8988T (cell line): Measurements from ENCODE around the gene GABRE.
"Not testable (repeated sequence)": the region's sequence is repeated elsewhere in the genome, so short reads cannot be mapped to it uniquely, and the experiment has no call there.

Experiments used
- DNase-seq: peaks from one replicate; pipeline ENCODE4 v3.0.0; 2011

The GABRE gene

DNA sequence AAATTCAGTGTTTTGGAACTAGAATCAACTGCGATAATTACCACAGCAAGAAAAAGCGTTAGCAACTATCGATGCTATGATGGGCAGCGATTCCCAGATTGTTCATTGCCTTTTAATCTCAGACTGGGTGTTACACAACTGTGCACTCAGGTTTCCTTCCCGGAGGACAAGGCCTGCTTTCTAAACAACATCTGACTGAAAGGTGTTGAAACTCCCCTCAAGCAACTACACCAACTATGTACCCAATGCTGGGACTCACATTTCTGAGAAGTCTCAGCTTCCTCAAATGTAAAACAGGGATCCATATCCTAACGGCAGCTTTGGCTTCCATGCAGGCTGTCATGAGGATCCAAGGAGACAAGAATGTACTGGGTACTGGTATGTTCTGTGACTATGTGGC lies 8.2 kb downstream of the GABRE start:
- no peak for DNase-seq

DNA sequence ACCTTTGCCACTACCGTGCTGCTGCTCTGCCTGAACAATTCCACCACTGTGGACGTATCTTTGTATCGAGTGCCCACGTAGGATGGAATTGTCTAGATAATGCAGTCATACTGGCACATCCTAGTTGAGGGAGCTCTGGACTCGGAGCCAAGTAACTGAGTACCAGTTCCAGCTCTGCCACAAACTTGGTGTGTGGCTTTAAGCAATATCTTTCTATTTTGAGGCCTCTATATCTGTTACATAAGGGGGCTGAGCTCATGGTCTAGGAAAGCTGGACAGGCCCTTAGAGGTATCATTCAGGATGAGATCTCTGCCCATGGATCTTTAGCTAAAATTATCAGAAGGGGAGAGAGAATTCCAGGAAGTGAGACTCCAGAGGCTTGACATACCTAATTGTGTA lies 12.4 kb downstream of the GABRE start:
- no peak for DNase-seq

DNA sequence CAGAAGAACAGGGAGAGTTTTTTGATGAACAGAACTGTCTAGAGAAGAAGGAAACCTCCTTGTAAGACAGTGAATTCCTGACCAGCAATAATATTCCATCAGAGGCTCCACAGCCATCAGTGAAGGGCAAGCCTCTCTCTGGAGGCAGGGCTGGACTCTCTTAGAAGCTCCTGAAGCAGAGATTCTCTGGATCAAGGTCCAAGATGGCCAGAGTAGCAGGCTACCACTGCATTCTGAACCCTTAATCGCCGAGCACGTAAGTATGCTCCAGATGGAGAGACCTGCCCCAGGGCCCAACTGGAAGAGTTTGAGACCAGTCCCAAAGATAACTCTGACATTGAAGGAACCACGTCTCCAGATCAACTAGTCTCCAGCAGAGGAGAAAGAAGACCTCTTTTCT lies 16.4 kb downstream of the GABRE start:
- DNase-seq = no peak

DNA sequence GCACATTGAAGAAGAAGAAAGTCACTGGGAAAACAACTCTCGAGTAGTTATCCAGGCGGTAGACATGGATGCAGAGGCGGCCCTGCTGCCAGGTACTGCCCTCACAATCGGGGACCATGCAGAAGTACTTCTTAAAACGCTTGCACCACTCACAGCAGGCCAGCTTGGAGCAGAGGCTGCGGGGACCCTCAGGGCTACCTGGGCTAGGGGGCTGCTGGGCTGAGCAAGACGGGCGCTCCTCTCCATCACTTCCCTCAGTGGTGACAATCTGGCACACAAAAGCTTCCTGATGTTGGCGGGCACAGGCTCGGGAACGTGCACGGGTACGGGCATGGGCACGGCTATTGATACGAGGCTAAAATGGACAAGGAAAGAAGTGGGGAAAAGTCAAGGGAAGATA lies 19.7 kb downstream of the GABRE start:
- DNase-seq = no peak

DNA sequence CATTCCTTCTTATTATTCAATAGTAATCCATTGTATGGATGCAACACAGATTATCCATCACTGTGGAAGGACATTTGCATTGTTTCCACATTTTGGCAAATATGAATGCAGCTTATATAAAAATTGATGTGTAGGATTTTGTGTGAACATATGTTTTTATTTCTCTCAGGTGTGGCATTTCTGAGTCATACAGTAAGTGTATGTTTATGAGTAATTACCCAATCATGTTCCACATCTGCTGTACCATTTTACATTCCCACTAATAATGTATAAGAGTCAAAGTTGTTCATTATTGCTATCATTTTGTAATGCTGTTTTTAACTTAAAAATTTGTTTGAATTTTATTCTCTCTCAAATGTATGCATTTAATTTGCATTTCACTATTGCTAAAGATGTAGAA lies 36.3 kb downstream of the GABRE start:
- no peak for DNase-seq

DNA sequence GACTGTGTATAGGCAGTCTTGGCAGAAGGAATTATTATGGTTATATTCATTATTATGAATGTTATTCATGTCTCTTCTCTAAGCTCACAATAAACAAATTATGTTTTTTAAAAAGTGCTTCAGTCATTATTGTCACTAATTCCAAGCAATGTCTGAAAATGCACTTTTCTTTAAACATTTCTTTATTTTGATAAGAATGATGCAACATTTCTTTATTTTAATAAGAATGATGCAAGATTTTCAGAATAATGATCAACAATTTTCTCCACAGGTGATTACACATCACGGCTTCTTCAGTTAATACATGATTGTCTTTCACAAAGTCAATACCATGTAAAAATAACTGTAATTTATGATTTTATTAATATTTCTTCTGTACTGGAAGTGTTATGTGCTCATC lies 39.1 kb downstream of the GABRE start:
- DNase-seq = no peak

DNA sequence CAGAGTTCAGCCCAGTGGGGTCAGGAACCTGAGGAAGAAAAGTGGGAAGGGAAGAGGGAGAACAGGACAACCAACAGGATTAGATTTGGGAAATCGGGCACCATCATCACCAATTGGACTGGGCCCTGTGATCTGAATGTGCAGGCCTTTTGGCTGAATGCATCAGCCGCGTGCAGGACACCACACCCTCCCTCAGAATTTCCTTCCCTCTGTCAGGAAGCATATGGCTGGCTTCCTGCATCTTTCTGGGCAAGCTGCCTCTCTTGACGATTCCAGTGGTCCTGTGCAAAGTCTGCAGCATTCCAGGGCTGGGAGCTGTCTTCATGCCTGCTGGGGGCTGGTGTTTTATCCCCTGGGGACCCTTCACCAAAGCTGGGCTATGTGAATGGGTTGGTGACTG lies 45.4 kb downstream of the GABRE start:
- no peak for DNase-seq

DNA sequence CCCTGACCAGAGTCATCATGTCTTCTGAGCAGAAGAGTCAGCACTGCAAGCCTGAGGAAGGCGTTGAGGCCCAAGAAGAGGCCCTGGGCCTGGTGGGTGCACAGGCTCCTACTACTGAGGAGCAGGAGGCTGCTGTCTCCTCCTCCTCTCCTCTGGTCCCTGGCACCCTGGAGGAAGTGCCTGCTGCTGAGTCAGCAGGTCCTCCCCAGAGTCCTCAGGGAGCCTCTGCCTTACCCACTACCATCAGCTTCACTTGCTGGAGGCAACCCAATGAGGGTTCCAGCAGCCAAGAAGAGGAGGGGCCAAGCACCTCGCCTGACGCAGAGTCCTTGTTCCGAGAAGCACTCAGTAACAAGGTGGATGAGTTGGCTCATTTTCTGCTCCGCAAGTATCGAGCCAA lies 50.8 kb downstream of the GABRE start:
- no peak for DNase-seq

DNA sequence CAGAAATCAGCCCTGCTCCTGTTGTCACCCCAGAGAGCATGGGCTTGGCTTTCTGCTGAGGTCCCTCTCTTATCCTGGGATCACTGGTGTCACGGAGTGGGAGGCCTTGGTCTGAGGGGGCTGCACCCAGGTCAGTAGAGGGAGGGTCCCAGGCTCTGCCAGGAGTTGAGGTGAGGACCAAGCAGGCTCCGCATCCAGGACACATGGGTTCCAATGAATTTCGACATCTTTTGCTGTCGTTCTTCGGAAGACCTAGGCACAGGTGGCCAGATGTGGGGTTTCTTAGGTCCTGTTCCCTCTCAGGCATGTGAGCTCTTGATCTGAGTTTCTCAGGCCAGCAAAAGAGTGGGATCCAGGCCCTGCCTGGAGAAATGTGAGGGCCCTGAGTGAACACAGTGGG lies 51.8 kb downstream of the GABRE start:
- no peak for DNase-seq

DNA sequence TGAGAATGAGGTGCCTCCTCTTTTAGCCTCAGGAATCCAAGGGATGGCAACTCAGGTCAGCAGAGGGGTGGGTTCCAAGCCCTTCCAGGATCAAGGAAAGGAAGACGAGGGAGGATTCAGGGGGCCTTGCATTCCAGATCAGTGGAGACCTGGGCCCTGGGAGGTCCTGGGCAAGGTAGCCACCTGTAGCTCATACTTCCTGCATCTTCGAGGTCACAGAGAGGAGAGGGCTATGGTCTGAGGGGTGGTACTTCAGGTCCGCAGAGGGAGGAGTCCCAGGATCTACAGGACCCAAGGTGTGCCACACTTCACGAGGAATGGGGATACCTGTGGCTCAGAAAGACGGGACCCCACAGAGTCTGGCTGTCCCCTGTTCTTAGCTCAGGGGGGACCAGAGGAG lies 52.6 kb downstream of the GABRE start:
- DNase-seq = no peak

DNA sequence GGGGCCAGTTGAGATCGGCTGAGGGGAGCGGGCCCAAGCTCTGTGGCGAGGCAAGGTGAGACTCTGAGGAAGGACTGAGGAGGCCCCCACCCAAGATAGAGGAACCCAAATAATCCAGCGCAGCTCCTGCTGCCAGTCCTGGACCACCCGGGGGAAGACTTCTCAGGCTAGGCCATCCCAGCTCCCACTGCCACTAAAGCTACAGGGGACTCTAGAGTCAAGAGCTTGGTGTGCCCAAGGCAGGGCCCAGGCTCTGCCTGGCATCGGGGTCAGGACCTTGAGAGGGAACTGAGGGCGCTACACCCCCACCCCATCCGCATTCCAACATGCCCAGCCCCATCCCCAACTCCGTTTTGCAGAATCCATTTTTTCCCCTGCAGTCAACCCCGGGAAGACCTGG lies 53.2 kb downstream of the GABRE start:
- no peak for DNase-seq

DNA sequence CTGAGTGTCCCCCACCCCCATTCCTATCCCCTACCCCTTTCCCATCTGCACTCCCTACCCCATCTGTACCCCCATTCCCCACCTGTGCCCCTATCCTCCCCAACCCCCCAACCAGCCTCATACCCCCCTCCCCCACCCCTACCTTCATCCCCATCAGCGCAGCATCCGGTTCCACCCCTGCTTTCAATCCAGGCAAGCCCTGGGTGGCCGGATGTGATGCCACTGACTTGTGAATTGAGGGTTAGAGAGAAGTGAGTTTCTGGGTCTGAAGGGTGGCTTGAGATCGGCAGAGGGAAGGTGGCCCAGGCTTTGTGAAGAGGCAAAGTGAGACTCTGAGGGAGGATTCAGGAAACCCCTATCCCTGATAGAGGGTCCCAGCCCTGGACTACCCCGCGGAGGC lies 53.9 kb downstream of the GABRE start:
- no peak for DNase-seq

DNA sequence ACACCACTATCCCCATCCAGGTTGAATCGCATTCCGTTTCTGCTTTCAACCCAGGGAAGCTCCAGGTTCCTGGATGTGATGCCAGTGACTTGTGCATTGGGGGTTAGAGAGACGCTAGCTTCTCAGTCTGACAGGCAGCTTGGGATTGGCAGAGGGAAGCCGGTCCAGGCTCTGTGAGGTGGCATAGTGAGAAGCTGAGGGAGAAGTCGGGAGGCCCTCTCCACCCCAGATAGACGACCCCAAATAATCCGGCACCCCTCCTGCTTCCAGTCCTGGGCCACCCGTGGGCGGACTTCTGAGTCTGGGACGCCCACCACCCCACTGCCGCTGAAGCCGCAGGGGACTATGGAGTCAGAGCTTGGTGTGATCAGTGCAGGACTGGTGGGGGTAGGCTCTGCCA lies 54.4 kb downstream of the GABRE start:
- DNase-seq = no peak

DNA sequence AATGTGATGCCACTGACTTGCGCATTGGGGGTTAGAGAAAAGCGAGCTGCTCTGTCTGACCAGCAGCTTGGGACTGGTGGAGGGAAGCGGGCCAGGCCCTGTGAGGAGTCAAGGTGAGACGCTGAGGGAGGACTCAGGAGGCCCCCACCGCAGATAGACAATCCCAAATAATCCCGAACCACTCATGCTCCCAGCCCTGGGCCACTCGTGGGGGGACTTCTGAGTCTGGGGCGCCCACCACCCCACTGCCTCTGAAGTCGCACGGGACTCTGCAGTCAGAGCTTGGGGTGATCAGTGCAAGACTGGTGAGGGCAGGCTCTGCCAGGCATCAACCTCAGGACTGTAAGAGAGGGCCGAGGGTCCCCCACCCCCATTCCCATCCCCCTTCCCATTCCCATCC lies 54.9 kb downstream of the GABRE start:
- DNase-seq = no peak

DNA sequence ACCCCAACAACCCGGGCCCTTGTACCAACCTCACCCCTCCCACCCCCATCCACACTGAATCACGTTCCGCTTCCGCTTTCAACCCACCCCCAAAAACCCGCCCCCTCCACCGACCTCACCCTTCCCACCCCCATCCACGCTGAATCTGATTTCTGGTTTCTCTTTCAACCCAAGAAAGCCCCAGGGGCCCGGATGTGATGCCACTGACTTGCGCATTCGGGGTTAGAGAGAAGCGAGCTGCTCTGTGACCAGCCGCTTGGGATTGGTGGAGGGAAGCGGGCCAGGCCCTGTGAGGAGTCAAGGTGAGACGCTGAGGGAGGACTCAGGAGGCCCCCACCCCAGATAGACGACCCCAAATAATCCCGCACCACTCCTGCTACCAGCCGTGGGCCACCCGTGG lies 55.7 kb downstream of the GABRE start:
- not testable (repeated sequence) for DNase-seq

DNA sequence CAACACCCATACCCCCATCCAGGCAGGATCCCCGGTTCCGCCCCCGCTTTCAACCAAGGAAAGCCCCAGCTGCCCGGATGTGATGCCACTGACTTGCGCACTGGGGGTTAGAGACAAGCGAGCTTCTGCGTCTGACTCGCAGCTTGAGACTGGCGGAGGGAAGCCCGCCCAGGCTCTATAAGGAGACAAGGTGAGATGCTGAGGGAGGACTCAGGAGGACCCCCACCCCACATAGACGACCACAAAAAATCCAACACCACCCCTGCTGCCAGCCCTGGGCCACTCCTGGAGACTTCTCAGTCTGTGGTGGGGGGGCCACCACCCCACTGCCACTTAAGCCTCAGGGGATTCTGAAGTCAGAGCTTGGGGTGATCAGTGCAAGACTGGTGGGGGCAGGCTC lies 61.7 kb downstream of the GABRE start, which contains the start of gene MAGEA4:
TSS of gene MAGEA4 (plus strand) at position 110 of the 400 bp plus-strand sequence. CDS start 10,776 bp downstream, outside the sequence.
- DNase-seq = no peak

DNA sequence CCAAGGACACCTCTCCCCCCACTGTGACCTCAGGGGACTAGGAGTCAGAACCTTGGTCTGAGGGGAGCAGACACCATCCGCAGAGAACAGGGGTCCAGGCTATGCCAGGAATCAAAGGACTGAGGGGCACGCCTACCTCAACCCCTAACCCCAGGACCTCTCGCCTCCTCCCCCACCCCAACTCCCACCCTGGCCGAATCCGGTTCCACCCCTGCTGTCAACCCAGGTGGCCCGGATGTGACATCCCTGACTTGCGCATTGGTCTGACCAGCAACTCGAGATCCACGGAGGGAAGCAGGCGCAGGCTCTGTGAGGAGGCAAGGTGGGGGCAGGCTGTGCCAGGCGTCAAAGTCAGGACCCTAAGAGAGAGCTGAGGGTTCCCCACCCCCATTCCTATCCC lies 62.3 kb downstream of the GABRE start:
- no peak for DNase-seq

DNA sequence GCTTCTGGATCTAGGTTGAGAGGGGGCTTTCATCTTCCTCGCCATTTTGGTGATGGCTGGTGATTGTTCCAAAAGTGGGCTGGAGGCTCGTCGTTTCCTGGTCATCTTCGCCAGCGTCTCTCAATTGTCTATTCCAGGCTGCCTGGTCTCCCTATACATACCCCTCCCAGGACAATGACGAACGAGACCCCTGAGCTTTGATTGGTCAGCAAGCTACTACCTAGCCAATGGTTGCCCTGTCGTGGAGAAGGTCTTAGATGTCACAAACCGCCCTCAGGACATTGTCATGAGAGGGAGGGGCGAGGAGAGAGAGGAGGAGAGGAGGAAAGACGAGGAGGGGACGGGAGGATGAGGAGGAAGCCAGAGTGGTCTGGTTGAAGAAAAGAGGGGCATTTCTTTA lies 69.5 kb downstream of the GABRE start:
- no peak for DNase-seq
